IPS-18a (cell line): Measurements from ENCODE around the gene EPHA4.

Source experiments
- H3K27ac ChIP-seq: one replicate; pipeline ENCODE4 v1.5.1; 2013; ENCODE audit warnings: low read length
- H3K27me3 ChIP-seq: one replicate; pipeline ENCODE4 v1.6.1; 2013; ENCODE audit warnings: mild to moderate bottlenecking, low read length; ENCODE audit not compliant: control insufficient read depth, insufficient read depth
- H3K36me3 ChIP-seq: one replicate; pipeline ENCODE4 v1.6.1; 2013; ENCODE audit warnings: low read depth, low read length; ENCODE audit not compliant: control insufficient read depth
- H3K4me1 ChIP-seq: one replicate; pipeline ENCODE4 v1.6.1; 2013; ENCODE audit warnings: low read depth, low read length; ENCODE audit not compliant: control insufficient read depth
- H3K4me3 ChIP-seq: one replicate; pipeline ENCODE4 v1.5.1; 2013; ENCODE audit warnings: low read length
- H3K9ac ChIP-seq: one replicate; pipeline ENCODE4 v1.6.1; 2013; ENCODE audit warnings: mild to moderate bottlenecking, low read length, moderate library complexity
- H3K9me3 ChIP-seq: one replicate; pipeline ENCODE4 v1.6.1; 2013; ENCODE audit warnings: low read depth, low read length; ENCODE audit not compliant: control insufficient read depth

Gene EPHA4

GRCh38 chr2:221501210-221501882, 70.8 kb downstream of the EPHA4 start:
- no peak overlapping the region for H3K9ac ChIP-seq
- H3K27me3 ChIP-seq = no peaks in the 10 kb centered on the region
- H3K4me3 ChIP-seq = no peak overlapping the region
- H3K27ac ChIP-seq = no peak overlapping the region
- H3K36me3 ChIP-seq = no peaks in the 10 kb centered on the region
- no peaks in the 10 kb centered on the region for H3K9me3 ChIP-seq
- H3K4me1 ChIP-seq = no peaks in the 10 kb centered on the region

DNA sequence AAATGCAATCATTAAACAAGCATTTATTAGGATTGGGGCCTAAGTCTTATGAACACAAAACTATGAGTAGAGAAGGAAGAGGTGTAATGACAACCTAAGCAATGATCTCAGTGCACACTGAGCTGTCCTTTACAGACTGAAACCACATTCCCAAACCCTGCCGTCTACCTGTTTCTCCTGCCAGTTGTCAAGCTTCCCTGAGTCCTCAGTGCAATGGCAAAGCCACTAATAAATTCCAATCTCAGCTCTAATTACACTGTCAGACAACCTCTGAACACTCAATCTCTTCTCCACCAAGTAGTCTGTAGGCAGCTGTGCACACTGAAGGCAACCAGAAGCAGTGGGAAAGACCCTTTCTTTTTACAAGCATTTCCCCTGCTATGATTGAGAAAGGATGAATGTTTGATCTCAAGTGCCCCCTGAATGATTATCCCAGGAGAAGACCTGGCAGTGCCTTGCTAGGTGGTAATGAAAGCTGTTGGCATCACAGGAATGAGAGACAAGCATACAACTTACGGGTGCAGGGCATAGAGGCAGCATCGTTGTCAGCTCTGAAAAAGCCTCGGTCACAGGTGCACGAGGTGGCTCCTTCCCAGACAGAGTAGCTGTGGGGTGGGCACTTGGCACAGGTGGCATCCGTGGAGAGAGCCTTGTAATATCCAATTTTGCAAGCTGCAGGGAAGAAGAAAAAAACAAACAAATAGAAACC, 71.4 kb downstream of the EPHA4 start:
- Histone ChIP-seq H3K4me3 (no peak overlapping the region), H3K36me3 (no peaks in the 10 kb centered on the region), H3K9ac (no peak overlapping the region), H3K27me3 (no peaks in the 10 kb centered on the region), H3K9me3 (no peaks in the 10 kb centered on the region), H3K4me1 (peaks cover 6% of the 10 kb centered on the region), H3K27ac (no peak overlapping the region)

DNA sequence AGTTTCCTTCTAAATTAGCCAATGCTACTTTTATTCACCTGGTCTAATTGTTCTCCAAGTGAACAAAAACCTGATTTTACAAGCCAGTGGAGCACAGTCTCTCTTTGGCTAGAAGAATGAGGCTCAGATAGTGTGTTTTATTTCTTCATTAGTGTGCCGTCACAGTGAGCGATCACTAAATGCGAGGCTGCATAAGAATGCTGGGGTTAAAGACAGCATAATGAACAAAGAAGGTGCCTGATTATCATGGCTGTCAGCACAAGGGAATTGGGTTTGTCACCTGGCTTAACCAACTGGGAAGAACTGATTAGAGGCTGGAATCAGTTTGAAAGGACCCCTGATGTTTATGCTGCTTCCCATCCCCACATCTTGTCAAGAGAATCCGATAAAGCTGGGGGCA, 76.4 kb downstream of the EPHA4 start:
- Histone ChIP-seq H3K27me3 (no peaks in the 10 kb centered on the region), H3K27ac (no peak overlapping the region), H3K9me3 (no peaks in the 10 kb centered on the region), H3K9ac (no peak overlapping the region), H3K4me3 (no peak overlapping the region), H3K4me1 (peaks cover 11% of the 10 kb centered on the region), H3K36me3 (no peaks in the 10 kb centered on the region)

- no peaks in the 10 kb centered on the region for H3K27me3 ChIP-seq
- peaks cover 11% of the 10 kb centered on the region for H3K4me1 ChIP-seq
- no peak overlapping the region for H3K4me3 ChIP-seq
- no peaks in the 10 kb centered on the region for H3K9me3 ChIP-seq
- no peaks in the 10 kb centered on the region for H3K36me3 ChIP-seq
- no peak overlapping the region for H3K9ac ChIP-seq
- H3K27ac ChIP-seq = no peak overlapping the region
These were observed 77.5 kb downstream of the EPHA4 start for GRCh38 chr2:221494556-221494955.

- no peaks in the 10 kb centered on the region for H3K36me3 ChIP-seq
- peaks cover 11% of the 10 kb centered on the region for H3K4me1 ChIP-seq
- no peaks in the 10 kb centered on the region for H3K27me3 ChIP-seq
- no peak overlapping the region for H3K4me3 ChIP-seq
- H3K27ac ChIP-seq = no peak overlapping the region
- no peak overlapping the region for H3K9ac ChIP-seq
- H3K9me3 ChIP-seq = no peaks in the 10 kb centered on the region
These were observed 78.7 kb downstream of the EPHA4 start for GRCh38 chr2:221493391-221493790.

DNA sequence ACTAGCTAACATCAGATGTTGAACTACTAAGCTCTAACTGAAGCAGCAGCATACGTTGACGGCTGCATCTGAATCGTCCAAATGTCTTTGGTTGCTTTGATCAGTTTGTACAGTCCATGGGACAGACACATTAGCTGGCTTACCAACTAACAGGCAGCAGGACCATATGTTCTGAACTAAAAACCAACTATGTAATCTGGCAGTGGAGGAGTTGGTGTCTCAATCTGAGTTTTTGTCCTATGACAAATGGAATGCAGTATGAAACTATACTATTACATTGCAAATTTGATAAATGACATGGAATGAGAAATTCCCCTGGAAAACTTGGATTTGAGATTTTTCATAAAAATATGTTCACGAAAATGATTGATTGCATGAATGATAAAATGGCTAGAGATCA, 79.5 kb downstream of the EPHA4 start:
- Histone ChIP-seq H3K4me1 (peaks cover 11% of the 10 kb centered on the region), H3K9me3 (no peaks in the 10 kb centered on the region), H3K27me3 (no peaks in the 10 kb centered on the region), H3K9ac (no peak overlapping the region), H3K4me3 (no peak overlapping the region), H3K27ac (no peak overlapping the region), H3K36me3 (no peaks in the 10 kb centered on the region)

DNA sequence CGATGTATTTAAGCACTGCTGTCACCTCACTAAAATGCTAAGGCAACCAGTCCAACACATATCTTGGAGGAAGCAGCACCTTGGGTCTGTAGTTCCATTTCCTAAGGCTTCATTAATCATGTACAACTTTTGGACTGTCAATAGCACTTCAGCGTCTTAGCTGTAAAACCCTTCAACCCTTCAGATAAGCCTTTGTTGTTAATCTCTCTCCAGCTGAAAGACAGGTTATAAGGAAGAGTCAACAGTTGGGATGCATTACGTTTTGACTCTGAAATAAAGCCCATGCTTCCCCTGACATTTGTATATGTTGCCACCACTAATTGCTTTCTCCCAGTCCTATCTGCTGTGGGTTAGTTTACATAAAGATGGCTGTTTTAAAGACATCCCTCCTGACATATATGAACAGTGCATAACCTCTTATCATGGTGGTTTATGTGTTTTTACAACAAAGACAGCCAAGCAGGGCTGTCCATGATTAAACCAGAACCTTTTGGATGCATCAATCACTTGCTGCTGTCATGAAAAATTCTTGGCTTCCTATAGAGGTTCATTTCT, 81.5 kb downstream of the EPHA4 start:
- no peaks in the 10 kb centered on the region for H3K9me3 ChIP-seq
- H3K4me3 ChIP-seq = no peak overlapping the region
- no peak overlapping the region for H3K9ac ChIP-seq
- peaks cover 4% of the 10 kb centered on the region for H3K4me1 ChIP-seq
- no peaks in the 10 kb centered on the region for H3K27me3 ChIP-seq
- H3K27ac ChIP-seq = no peak overlapping the region
- H3K36me3 ChIP-seq = no peaks in the 10 kb centered on the region

DNA sequence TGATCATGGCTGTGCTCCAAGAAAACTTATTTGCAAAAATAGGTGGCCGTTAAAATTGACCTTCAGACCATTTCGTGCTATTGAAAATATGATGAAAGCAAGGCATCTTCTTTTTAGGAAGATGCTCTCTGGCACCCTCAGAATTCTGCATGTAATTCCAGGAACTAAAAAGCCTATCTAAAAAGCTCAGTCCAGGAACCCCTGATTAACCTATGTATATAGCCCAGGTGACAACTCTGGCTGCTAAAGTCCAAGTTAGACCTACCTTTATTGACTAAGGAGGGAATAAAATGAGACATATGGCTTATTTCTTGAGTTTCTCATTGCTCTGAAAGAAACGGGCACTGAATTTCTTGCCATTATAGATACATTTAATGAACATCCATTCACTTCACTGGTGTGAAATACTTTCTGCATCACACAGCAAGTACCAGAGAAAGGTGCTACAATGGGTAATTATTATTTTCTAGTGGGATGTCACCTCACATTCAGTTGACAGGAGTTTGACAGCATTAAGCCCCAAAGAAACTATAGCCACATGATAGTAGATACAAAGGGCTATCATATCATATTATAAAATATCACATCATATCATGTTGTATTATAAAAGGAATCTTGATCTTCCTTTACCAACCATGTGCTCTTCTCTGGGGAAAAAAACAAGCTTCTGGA, 83.8 kb downstream of the EPHA4 start:
- no peaks in the 10 kb centered on the region for H3K4me1 ChIP-seq
- H3K27ac ChIP-seq = no peak overlapping the region
- no peaks in the 10 kb centered on the region for H3K9me3 ChIP-seq
- no peak overlapping the region for H3K4me3 ChIP-seq
- no peaks in the 10 kb centered on the region for H3K36me3 ChIP-seq
- H3K9ac ChIP-seq = no peak overlapping the region
- no peaks in the 10 kb centered on the region for H3K27me3 ChIP-seq

DNA sequence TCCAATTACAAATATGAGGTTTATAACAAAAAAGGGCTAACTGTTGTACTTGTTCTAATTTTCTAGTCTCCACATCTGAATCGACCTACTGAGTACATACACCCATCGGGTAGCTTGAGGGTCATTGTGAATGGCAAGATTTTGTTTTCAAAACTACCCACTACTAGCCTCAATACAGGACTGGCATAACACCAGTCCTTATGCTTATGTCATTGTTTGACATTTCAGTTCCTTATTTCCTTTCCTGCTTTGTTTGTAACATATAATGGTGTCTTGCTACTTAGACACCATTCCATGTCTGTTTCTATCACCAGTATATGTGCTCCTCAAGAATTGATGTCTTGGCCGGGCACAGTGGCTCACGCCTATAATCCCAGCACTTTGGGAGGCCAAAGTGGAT, 86.0 kb downstream of the EPHA4 start:
- no peaks in the 10 kb centered on the region for H3K9me3 ChIP-seq
- no peak overlapping the region for H3K27ac ChIP-seq
- H3K4me1 ChIP-seq = no peaks in the 10 kb centered on the region
- H3K27me3 ChIP-seq = no peaks in the 10 kb centered on the region
- H3K9ac ChIP-seq = no peak overlapping the region
- H3K36me3 ChIP-seq = no peaks in the 10 kb centered on the region
- no peak overlapping the region for H3K4me3 ChIP-seq

GRCh38 chr2:221485503-221485870, 86.6 kb downstream of the EPHA4 start:
- no peak overlapping the region for H3K27ac ChIP-seq
- no peaks in the 10 kb centered on the region for H3K4me1 ChIP-seq
- no peaks in the 10 kb centered on the region for H3K9me3 ChIP-seq
- H3K9ac ChIP-seq = no peak overlapping the region
- H3K36me3 ChIP-seq = no peaks in the 10 kb centered on the region
- H3K4me3 ChIP-seq = no peak overlapping the region
- no peaks in the 10 kb centered on the region for H3K27me3 ChIP-seq

DNA sequence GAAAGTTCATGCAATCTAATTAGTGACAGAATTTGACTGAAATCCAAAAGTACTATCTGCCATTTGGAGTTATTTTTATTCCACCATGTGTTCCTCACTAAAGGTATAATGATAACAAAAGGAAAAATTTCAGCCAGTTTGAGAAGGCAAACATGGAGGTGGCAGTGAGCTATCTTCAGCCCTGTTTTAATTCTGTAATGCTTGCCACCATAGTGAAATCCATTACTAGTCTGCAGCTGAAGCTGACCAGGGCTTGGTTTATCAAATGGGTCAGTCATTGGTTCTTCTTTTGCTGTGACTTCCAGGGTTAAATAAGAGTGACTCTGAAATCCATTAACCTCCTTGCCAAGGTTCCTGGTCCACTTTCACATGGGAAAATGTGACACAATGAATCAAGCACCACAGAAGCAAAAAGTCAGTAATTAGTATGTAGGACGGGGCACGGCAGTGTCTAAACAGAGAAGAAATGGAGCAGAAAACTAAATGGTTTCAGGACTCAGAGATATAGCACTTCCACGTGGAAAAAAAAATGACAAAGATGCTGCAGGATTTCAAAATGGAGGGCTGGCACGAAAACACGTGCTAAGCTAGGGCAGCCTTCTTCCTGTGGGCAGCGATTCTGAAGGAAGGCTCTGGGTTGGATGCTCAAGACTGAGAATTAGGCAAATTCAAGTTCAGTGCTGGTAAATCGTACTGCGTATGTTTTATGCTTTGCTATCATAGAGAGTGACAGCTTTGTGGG, 87.2 kb downstream of the EPHA4 start:
- Histone ChIP-seq H3K4me3 (no peak overlapping the region), H3K27ac (no peak overlapping the region), H3K9ac (no peak overlapping the region)

More for the DNA sequence above, 87.2 kb downstream of the EPHA4 start:
- Histone ChIP-seq H3K27me3 (no peaks in the 10 kb centered on the region), H3K9me3 (no peaks in the 10 kb centered on the region), H3K36me3 (no peaks in the 10 kb centered on the region), H3K4me1 (no peaks in the 10 kb centered on the region)
